Stomach (tissue), 9 donors: ENCODE results near the gene CWC22. TPM values are rescaled to one million over a fixed set of nuclear protein-coding genes. Genes with fewer than 3 reads are reported as not detected.

Experiments
- DNase-seq, 2 donors: peaks; one replicate each; pipeline versions ENCODE4 v3.0.0 to v3.0.0-alpha.2; 2013 to 2019
- H3K27ac ChIP-seq, 5 donors: fragments of 200-600 bp in 4 of 5; sonication (generic) in 4 of 5; one replicate each; pipeline ENCODE4 v1.5.1; 2013 to 2019; ENCODE audit warnings: mild to moderate bottlenecking in 1 of 5, moderate library complexity in 1 of 5
- H3K27me3 ChIP-seq, 3 donors: fragments of 200-600 bp; sonication (generic); one replicate each; pipeline ENCODE4 v1.5.1; 2017 to 2019; ENCODE audit warnings: mixed run types in 1 of 3
- H3K36me3 ChIP-seq, 4 donors: fragments of 200-600 bp; sonication (generic); 1 replicate in 3 of 4; 2 replicates in 1 of 4; pipeline ENCODE4 v1.5.1; 2016 to 2019
- H3K4me1 ChIP-seq, 4 donors: fragments of 200-600 bp; sonication (generic); one replicate each; pipeline ENCODE4 v1.5.1; 2016 to 2019
- H3K4me3 ChIP-seq, 4 donors: fragments of 200-600 bp; sonication (generic) in 3 of 4; one replicate each; pipeline ENCODE4 v1.5.1; 2016 to 2019; ENCODE audit warnings: mild to moderate bottlenecking in 1 of 4
- H3K9me3 ChIP-seq, 4 donors: fragments of 200-600 bp; sonication (generic); one replicate each; pipeline ENCODE4 v1.5.1; 2016 to 2019
- EP300 ChIP-seq: sonication (generic); formaldehyde crosslinking; IDR thresholded peaks from one replicate; pipeline ENCODE4 v1.6.1; 2017; ENCODE audit warnings: antibody characterized with exemption
- POLR2A ChIP-seq, 4 donors: fragments of 450-650 bp; IDR thresholded peaks; one replicate each; pipeline ENCODE4 v1.6.1; 2016; ENCODE audit warnings: antibody characterized with exemption in 4 of 4, control low read depth in 2 of 4, mild to moderate bottlenecking in 1 of 4, moderate library complexity in 1 of 4
- POLR2AphosphoS5 ChIP-seq, 3 donors: sonication (generic); formaldehyde crosslinking; IDR thresholded peaks; one replicate each; pipeline ENCODE4 v1.6.1; 2016; ENCODE audit warnings: antibody characterized with exemption in 3 of 3
- WGBS, 5 donors: extraction: QIAGEN DNeasy Blood & Tissue Kit in 3 of 5; methylation state at CpG; one replicate each; pipeline versions ENCODE4 v1.1.5 to v1.1.7; 2013 to 2018; 5-methylcytosine and 5-hydroxymethylcytosine counted together
- intact Hi-C: fragments of 100-400 bp; cut with DNase I; formaldehyde crosslinking; loops from one replicate; pipeline ENCODE4 v1.15.1; 2023; ENCODE audit warnings: low total_unique reads
- polyA plus RNA-seq, 3 donors: library from polyadenylated mRNA; stranded (reverse); fragments of 200-250 nt; gene quantifications; one replicate each; pipeline ENCODE4 v1.2.3, GENCODE V29; 2013
- total RNA-seq, 5 donors: library from RNA; depleted of rRNA; stranded (reverse); fragments of >200 nt; gene quantifications; one replicate each; pipeline versions ENCODE4 v1.1.0 to v1.2.3, GENCODE V29; 2014 to 2016
- TF ChIP-seq, protein P1 (sequence below), 7 experiments: fragments of 450-650 bp in 4 of 7; fragments of 200-600 bp in 3 of 7; sonication (generic) in 3 of 7; IDR thresholded peaks; one replicate each; pipeline ENCODE4 v1.5.1; 2016 to 2019; ENCODE audit warnings: antibody characterized with exemption in 7 of 7, control low read depth in 2 of 7, mild to moderate bottlenecking in 1 of 7
- donor health status: healthy with polysubstance abuse.
- donor health status: Bipolar disorder and iron deficiency.
- donor health status: healthy.

The CWC22 gene
- total and polyA plus RNA-seq, 8 donors, result 2.9 to 24.0 (median 12.1) TPM

DNA sequence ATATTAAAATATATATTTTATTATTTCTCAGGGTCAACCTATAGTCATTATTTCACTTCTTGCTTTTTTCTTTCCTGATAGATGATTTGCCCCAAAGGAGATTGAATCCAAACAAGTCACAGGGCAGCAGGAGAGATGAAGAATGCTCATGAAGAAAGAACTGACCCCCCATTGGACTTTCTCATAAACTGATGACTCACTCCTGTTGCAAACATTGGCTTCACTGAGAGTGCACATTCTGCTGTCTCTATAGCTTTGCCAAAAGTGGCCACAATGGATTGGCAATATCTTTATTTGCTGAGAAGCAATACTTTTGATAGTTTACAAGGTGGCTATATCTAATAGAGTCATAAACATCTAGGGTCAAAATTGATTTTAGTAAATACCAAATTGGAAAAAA is 89.8 kb downstream of the CWC22 start:
- no peak for DNase-seq
- no peak overlapping the region for H3K4me3 ChIP-seq

DNA sequence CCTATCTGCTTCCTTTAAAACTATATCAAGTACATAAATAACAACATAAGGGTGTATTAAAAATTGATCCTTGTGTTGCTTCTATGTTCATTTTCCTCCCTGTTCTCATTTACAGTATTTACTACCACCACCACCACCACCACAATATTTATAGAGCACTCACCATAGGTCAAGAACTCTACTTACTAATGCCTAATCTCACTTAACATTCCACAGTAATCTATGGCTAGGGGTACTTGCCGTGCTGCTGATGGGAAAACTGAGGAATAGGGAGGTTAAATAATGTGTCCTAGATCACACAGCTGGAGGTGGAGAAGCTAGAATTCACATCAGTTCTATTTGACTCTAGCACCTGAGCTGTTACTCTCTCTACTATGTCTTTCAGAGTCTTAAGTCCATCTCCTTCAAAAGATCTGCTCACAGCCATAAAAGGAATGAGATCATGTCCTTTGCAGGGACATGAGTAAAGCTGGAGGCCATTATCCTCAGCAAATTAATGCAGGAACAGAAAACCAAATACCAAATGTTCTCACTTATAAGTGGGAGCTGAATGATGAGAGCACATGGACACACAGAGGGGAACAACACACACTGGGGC is 91.6 kb downstream of the CWC22 start:
- DNase-seq, result no peak
- Histone ChIP-seq H3K9me3 (no peaks in the 10 kb centered on the region), H3K4me1 (no peaks in the 10 kb centered on the region), H3K4me3 (no peak overlapping the region), H3K27ac (no peak overlapping the region), H3K27me3 (no peaks in the 10 kb centered on the region), H3K36me3 (no peaks in the 10 kb centered on the region)
- TF ChIP-seq POLR2A (IDR thresholded peaks at IDR 0.05) (no peak), EP300 (no peak), POLR2AphosphoS5 (IDR thresholded peaks at IDR 0.05) (no peak)
- TF ChIP-seq, protein P1, sequence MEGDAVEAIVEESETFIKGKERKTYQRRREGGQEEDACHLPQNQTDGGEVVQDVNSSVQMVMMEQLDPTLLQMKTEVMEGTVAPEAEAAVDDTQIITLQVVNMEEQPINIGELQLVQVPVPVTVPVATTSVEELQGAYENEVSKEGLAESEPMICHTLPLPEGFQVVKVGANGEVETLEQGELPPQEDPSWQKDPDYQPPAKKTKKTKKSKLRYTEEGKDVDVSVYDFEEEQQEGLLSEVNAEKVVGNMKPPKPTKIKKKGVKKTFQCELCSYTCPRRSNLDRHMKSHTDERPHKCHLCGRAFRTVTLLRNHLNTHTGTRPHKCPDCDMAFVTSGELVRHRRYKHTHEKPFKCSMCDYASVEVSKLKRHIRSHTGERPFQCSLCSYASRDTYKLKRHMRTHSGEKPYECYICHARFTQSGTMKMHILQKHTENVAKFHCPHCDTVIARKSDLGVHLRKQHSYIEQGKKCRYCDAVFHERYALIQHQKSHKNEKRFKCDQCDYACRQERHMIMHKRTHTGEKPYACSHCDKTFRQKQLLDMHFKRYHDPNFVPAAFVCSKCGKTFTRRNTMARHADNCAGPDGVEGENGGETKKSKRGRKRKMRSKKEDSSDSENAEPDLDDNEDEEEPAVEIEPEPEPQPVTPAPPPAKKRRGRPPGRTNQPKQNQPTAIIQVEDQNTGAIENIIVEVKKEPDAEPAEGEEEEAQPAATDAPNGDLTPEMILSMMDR (IDR thresholded peaks at IDR 0.05), result no peak
- intact Hi-C loops, result no loop called here
- 25 to 61% (median 34%) methylated on average over 1 of the region's 1 CpG for WGBS, 5 donors

More for the DNA sequence above, 89.8 kb downstream of the CWC22 start:
- TF ChIP-seq POLR2A (IDR thresholded peaks at IDR 0.05) (no peak), EP300 (no peak), POLR2AphosphoS5 (IDR thresholded peaks at IDR 0.05) (no peak)
- TF ChIP-seq, protein P1 (IDR thresholded peaks at IDR 0.05), result no peak
- no peaks in the 10 kb centered on the region for H3K27me3 ChIP-seq
- H3K36me3 ChIP-seq, result no peaks in the 10 kb centered on the region
- no peaks in the 10 kb centered on the region for H3K9me3 ChIP-seq
- no peak overlapping the region for H3K27ac ChIP-seq
- H3K4me1 ChIP-seq, result no peaks in the 10 kb centered on the region
- intact Hi-C loops, result no loop called here

DNA sequence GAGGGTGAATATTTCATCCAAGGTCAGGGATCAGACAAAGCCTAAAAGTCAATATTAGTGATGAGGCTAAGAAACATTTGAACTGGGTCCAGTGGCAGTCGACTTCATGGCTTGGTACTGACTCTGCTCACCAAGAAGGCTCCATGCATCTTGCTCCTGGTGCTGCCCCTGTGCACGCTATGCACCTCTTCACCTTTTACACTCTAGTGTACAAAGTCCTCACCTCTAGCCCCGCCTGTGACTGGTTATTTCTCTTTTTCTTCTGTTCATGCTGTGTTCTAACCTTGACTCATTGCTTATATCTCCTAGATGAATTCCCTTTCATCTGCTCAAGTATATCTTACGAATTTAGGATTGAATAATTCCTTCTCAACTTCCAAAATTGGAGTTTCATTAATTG is 93.3 kb downstream of the CWC22 start:
- TF ChIP-seq POLR2A (IDR thresholded peaks at IDR 0.05) (no peak), POLR2AphosphoS5 (IDR thresholded peaks at IDR 0.05) (no peak), EP300 (no peak)
- TF ChIP-seq, protein P1 (IDR thresholded peaks at IDR 0.05), result no peak
- Histone ChIP-seq H3K4me3 (no peak overlapping the region), H3K27ac (no peak overlapping the region), H3K36me3 (no peaks in the 10 kb centered on the region), H3K4me1 (no peaks in the 10 kb centered on the region), H3K9me3 (no peaks in the 10 kb centered on the region), H3K27me3 (no peaks in the 10 kb centered on the region)
- DNase-seq, result no peak
- 57 to 75% (median 73%) methylated on average over 4 of the region's 4 CpGs for WGBS, 5 donors
- intact Hi-C loops, result no loop called here

DNA sequence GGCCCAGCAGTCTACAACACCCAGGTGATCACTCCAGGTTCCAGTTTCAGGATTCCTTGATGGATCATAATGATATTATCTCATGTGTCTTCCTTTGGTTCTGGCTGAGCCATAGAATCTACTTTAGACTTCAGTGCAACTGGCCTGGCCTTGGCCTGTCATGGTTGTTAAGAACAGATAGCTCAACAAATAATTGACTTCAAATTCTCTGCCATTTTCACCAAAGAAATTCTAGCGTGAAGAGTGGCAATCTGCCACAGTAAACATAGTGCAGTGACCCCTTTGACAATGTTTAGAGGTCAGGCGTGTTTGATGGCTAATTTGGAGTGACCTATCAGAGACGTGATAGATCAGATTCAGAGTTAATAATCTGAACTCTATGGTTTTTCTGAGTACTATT is 95.5 kb downstream of the CWC22 start:
- Histone ChIP-seq H3K4me3 (no peak overlapping the region), H3K4me1 (no peaks in the 10 kb centered on the region), H3K9me3 (no peaks in the 10 kb centered on the region), H3K27ac (no peak overlapping the region), H3K36me3 (no peaks in the 10 kb centered on the region), H3K27me3 (no peaks in the 10 kb centered on the region)
- intact Hi-C loops, result no loop called here
- DNase-seq, result no peak
- no peak for TF ChIP-seq POLR2AphosphoS5 (IDR thresholded peaks at IDR 0.05)
- 48 to 68% (median 61%) methylated on average over 3 of the region's 3 CpGs for whole genome bisulfite sequencing, 5 donors

DNA sequence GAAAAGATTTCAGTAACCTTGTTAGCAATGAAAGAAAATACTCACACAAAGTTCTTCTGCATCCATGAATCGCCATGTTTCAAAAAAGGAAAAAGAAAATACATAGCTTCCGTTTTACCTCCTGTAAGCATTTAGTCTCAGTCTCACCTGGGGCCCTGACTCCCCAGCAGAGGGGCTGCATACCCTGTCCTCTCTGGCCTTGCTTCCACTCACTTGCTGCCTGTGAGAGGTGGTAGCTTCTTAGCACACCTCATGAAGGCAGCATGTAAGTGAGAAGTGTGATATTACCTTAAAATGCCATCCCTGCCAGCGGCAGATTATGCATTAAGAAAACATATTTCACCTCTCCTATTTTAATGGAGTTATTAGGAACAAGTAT is 96.4 kb downstream of the CWC22 start:
- TF ChIP-seq EP300 (no peak), POLR2AphosphoS5 (IDR thresholded peaks at IDR 0.05) (no peak), POLR2A (IDR thresholded peaks at IDR 0.05) (no peak)
- TF ChIP-seq, protein P1 (IDR thresholded peaks at IDR 0.05), result no peak
- intact Hi-C loops, result no loop called here

More for the DNA sequence above, 96.4 kb downstream of the CWC22 start:
- 57 to 78% (median 66%) methylated on average over 3 of the region's 3 CpGs for WGBS, 5 donors
- Histone ChIP-seq H3K36me3 (no peaks in the 10 kb centered on the region), H3K27me3 (no peaks in the 10 kb centered on the region), H3K27ac (no peak overlapping the region), H3K9me3 (no peaks in the 10 kb centered on the region), H3K4me1 (no peaks in the 10 kb centered on the region), H3K4me3 (no peak overlapping the region)
- DNase-seq, result no peak
